Hair follicular keratinocyte (primary cell): Measurements from ENCODE around the gene CORO2B. TPM values are rescaled to one million over a fixed set of nuclear protein-coding genes. Genes with fewer than 3 reads are reported as not detected.

Source experiments
- total RNA-seq: library from RNA; depleted of rRNA; stranded (reverse); fragments of >200 nt; gene quantifications from 2 replicates; pipeline ENCODE4 v1.2.3, GENCODE V29; 2015

CORO2B gene, protein sequence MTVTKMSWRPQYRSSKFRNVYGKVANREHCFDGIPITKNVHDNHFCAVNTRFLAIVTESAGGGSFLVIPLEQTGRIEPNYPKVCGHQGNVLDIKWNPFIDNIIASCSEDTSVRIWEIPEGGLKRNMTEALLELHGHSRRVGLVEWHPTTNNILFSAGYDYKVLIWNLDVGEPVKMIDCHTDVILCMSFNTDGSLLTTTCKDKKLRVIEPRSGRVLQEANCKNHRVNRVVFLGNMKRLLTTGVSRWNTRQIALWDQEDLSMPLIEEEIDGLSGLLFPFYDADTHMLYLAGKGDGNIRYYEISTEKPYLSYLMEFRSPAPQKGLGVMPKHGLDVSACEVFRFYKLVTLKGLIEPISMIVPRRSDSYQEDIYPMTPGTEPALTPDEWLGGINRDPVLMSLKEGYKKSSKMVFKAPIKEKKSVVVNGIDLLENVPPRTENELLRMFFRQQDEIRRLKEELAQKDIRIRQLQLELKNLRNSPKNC
- 1.0 and 4.1 TPM in 2 replicates for total RNA-seq

DNA sequence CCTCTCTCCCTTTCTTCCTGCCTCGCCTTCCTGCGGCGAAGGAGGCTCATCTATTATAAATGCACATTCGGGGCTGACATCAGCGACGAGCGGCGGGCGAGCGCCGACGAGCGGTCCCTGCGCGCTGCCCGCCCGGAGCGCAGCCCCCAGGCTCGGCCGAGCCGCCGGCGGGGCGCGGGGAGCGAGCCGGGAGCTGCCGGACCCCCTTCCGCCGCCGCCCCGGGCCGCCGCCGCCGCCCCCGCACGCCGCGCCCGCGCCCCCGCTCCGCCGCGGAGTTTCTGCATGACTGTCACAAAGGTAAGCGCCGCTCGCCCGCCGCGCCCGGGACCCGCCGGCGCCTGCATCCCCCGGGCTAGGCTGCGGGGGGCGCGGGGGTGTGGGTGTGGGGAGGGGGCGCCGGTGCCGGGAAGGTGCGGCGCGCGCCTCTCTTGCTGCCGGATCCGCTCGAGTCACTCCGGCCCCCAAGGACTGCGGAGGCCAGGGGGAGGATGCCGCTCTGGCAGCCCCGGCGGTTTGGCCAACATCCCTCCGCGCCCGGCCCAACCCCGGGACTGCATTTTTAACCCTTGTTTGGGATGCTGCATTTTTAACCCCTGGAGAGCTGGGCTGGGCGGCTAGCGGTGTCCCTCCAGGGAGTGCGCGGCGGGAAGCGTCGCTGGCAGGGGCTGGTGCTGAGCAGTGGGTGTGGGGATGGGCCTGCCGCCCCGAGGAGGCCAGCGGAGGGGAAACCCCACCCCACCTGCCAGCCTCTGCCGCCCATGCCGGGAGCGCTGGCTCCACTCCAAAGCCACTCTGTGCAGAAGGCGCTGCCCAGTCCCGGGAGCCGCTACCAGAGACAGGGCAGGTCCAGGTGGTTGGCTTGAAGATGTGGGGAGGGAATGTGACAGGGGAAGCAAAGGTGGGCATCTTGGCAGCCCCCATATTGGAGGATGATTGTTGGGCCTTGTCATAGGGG is at the start of gene CORO2B:
CORO2B (plus strand) TSS at position 14 of the 956 bp plus-strand sequence; CDS start at position 284, 270 bp downstream.

Other genes with a start within 250 kb of the CORO2B start
- 0.08 and 0.27 TPM in 2 replicates for gene ITGA11, start 146.8 kb upstream of the CORO2B start, total RNA-seq
- 36.7 and 80.2 TPM in 2 replicates for gene ANP32A, start 241.9 kb downstream of the CORO2B start, total RNA-seq